Measurements from ENCODE around the gene RTN3.

The RTN3 gene

DNA sequence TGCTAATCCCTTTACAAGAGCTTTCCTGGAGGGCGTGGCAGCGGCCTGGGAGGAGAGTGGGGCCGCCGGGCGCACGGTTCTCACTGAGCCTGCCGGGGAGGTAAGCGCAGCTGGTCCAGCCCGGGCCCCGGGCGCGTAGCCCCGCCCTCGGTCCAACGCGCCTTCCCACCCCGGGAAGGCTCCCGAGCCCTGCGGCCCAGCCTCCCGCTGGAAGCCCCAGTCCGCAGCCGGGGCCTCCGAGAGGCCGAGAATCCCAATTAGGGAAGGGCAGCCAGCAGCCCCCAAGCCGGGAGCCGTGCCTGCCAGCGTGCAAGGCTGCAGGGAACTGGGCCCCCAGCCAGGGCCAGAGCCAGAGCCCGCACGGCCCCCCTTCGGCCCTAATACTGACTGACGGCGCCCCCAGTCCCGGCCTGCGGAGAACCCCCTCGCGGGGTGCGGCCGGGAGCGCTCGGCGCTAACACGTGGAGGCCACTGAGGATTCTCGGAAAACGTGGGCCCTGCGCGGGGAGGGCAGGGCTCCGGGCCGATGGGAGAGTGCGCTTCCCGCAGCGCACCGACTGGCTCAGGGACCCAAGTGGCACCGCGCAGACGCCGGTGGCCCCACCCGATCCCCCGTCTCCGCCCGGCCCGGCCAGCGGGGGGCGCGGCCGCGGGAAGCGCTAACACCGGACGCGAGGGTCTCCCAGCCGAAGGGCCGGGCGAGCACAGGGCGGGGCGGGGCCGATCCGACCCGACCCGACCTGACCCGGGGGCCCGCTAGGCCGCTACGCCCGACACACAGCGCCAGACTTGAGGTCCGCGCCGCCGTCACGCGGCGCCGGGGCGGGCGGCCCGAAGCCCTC, 81.6 kb downstream of the RTN3 start:
- no peak for ATAC-seq
- TF ChIP-seq GLIS3 (CRISPR knock-in tag; IDR thresholded peaks at IDR 0.05) (no peak), ZFP3 (CRISPR knock-in tag; IDR thresholded peaks at IDR 0.05) (no peak), PPARA (CRISPR knock-in tag; IDR thresholded peaks at IDR 0.05; ENCODE audit: borderline replicate concordance) (no peak), ZNF8 (CRISPR knock-in tag; IDR thresholded peaks at IDR 0.05) (no peak), ZC3H10 (CRISPR knock-in tag; IDR thresholded peaks at IDR 0.05) (no peak), TSHZ2 (CRISPR knock-in tag; IDR thresholded peaks at IDR 0.05) (no peak), RARB (CRISPR knock-in tag; IDR thresholded peaks at IDR 0.05) (no peak), TCF4 (CRISPR knock-in tag; IDR thresholded peaks at IDR 0.05; ENCODE audit: borderline replicate concordance) (no peak), SNAI2 (CRISPR knock-in tag; IDR thresholded peaks at IDR 0.05) (no peak), OSR1 (CRISPR knock-in tag; IDR thresholded peaks at IDR 0.05) (no peak)

DNA sequence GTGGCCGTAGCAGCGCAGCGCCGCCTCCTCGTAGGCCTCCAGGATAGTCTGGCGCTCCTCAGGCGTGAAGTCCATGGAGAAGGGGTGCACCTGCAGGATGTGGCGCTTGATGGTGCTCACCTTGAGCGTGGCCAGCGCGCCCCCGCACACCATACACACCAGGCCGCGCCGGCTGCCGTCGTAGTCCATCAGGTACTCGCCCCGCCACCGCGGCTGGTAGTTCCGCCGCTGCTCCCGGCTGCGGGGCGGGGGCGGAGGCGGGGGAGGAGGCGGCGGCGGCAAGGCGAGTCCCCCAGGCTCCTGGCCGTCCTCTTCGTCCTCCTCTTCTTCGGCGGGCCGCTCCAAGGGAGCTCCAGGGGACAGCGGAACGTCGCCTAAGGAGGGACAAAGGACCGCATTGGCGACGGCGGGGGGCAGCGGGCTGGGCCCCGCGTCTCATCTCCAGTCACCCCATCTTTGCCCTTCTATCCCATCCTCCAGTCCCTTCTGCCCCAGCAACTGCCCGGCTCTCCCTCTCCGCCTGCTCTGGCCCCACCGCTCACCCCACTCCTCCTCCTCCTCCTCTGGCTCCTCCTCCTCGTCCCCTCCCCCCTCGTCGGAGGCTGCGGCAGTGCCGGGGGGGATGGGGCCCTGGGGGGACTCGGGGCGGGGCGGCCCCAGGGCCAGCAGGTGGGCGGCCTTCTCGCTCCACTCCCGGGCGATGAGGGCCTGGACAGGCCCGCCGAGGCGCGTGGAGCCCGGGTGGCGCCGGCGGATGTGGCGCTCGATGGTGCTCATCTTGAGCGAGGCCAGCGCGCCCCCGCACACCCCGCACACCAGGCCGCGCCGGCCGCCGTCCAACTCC, 82.4 kb downstream of the RTN3 start:
- no peak for ATAC-seq

GRCh38 chr11:63764340-63764678, 83.0 kb downstream of the RTN3 start:
- no peak for ATAC-seq

More for the DNA sequence above, 82.4 kb downstream of the RTN3 start:
- no peak for TF ChIP-seq ZNF565 (CRISPR knock-in tag; conservative IDR thresholded peaks at IDR 0.05; ENCODE audit: low read depth)
- no peak for TF ChIP-seq ESRRG (CRISPR knock-in tag; IDR thresholded peaks at IDR 0.05)
- TF ChIP-seq, protein P1, sequence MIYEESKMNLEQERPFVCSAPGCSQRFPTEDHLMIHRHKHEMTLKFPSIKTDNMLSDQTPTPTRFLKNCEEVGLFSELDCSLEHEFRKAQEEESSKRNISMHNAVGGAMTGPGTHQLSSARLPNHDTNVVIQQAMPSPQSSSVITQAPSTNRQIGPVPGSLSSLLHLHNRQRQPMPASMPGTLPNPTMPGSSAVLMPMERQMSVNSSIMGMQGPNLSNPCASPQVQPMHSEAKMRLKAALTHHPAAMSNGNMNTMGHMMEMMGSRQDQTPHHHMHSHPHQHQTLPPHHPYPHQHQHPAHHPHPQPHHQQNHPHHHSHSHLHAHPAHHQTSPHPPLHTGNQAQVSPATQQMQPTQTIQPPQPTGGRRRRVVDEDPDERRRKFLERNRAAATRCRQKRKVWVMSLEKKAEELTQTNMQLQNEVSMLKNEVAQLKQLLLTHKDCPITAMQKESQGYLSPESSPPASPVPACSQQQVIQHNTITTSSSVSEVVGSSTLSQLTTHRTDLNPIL (CRISPR knock-in tag; IDR thresholded peaks at IDR 0.05; ENCODE audit: low read depth): no peak
- TF ChIP-seq ZFP3 (CRISPR knock-in tag; IDR thresholded peaks at IDR 0.05): no peak
- TF ChIP-seq POU6F1 (CRISPR knock-in tag; IDR thresholded peaks at IDR 0.05; ENCODE audit: borderline replicate concordance, low read depth): no peak
- no peak for TF ChIP-seq GLIS3 (CRISPR knock-in tag; IDR thresholded peaks at IDR 0.05)
- TF ChIP-seq OSR1 (CRISPR knock-in tag; IDR thresholded peaks at IDR 0.05): no peak
- TF ChIP-seq ZNF8 (CRISPR knock-in tag; IDR thresholded peaks at IDR 0.05): no peak
- TF ChIP-seq PATZ1 (CRISPR knock-in tag; IDR thresholded peaks at IDR 0.05; ENCODE audit: borderline replicate concordance): no peak

More at GRCh38 chr11:63764340-63764678, 83.0 kb downstream of the RTN3 start:
- TF ChIP-seq SNAI2 (CRISPR knock-in tag; IDR thresholded peaks at IDR 0.05) (no peak), RARB (CRISPR knock-in tag; IDR thresholded peaks at IDR 0.05) (no peak), CSDC2 (CRISPR knock-in tag; IDR thresholded peaks at IDR 0.05) (no peak), BACH2 (CRISPR knock-in tag; IDR thresholded peaks at IDR 0.05; ENCODE audit: borderline replicate concordance) (no peak), ZFP30 (CRISPR knock-in tag; IDR thresholded peaks at IDR 0.05) (no peak), PPARA (CRISPR knock-in tag; IDR thresholded peaks at IDR 0.05; ENCODE audit: borderline replicate concordance) (no peak), ZC3H10 (CRISPR knock-in tag; IDR thresholded peaks at IDR 0.05) (no peak), PATZ1 (CRISPR knock-in tag; IDR thresholded peaks at IDR 0.05; ENCODE audit: borderline replicate concordance) (no peak), OSR1 (CRISPR knock-in tag; IDR thresholded peaks at IDR 0.05) (no peak)
